ENCODE measurements around the gene HMX2.

Gene HMX2

DNA sequence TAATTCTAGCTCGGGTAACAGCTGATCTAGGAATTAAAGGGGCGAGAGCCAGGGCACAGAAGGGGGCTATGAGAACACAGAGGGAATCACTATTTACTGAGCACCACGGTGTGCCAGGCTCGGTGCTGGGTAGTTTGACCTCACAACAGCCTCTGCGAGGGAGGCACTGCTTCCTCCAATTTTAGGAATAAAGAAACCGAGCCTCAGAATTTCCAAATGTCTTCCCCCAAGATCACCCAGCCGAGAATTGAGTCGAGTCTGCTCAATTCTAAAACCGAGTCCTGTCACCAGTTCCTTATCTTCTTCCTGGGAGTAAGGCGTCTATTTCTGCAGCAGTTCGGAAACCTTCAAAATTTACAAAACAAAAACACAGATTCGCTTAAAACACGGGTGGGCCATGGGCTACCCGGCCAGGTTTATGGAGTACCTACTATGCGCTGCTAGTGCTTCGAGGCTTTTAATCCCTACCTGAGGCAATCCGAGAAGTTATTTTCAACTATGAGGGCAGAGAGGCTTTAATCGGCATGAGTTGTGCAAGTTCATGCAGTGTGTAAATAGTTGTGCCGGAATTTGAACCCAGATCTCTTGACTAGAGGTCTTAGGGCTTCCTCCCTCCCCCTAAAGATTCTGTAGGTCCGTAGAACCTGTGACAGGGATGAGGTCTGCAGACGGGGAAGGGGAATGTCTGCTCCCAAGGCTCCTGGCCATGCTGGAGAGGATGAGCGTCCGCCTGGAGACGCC, 872 bp upstream of the HMX2 start:
- H3K27me3 ChIP-seq (ENCODE audit: insufficient read depth, low read length): peaks cover 93% of the 10 kb centered on the region
- H3K27ac ChIP-seq (ENCODE audit: low read depth, low read length): no peak overlapping the region
- no peak overlapping the region for H2BK5ac ChIP-seq (ENCODE audit: low read depth, low read length, poor library complexity)
- H2AK5ac ChIP-seq (ENCODE audit: low read length): no peak overlapping the region
- H3K79me1 ChIP-seq (ENCODE audit: low read length): no peaks in the 10 kb centered on the region
- no peak overlapping the region for H3K18ac ChIP-seq (ENCODE audit: low read length)
- no peak overlapping the region for H4K91ac ChIP-seq (ENCODE audit: low read depth, low read length)
- H3K9ac ChIP-seq (ENCODE audit: low read length): no peak overlapping the region
- no peaks in the 10 kb centered on the region for H3K36me3 ChIP-seq (ENCODE audit: control insufficient read depth in 1 of 2, insufficient read depth in 2 of 2, low read length in 2 of 2)
- no peaks in the 10 kb centered on the region for H3K79me2 ChIP-seq (ENCODE audit: control insufficient read depth, insufficient read depth, low read length, poor library complexity)
- H3K4me2 ChIP-seq (ENCODE audit: low read length): no peak overlapping the region
- no peak overlapping the region for H4K8ac ChIP-seq (ENCODE audit: low read depth, low read length)
- no peak overlapping the region for H2BK12ac ChIP-seq (ENCODE audit: low read length)
- no peak for DNase-seq
- no CpG with 5 or more reads among the region's 24 CpGs for WGBS (ENCODE audit: extremely low coverage, insufficient coverage, insufficient read length)
- H3K4me1 ChIP-seq (ENCODE audit: control insufficient read depth in 1 of 2, insufficient read depth in 2 of 2, low read length in 2 of 2): peaks cover 9 to 17% of the 10 kb centered on the region in 2 experiments
- H3K4ac ChIP-seq (ENCODE audit: low read depth, low read length): no peak overlapping the region
- H4K12ac ChIP-seq (ENCODE audit: low read depth, low read length): no peak overlapping the region
- peaks cover 7% of the 10 kb centered on the region for H3K9me3 ChIP-seq (ENCODE audit: insufficient read depth, low read depth, low read length)
- H2BK120ac ChIP-seq (ENCODE audit: insufficient read depth, low read length, poor library complexity): no peak overlapping the region
- no peak overlapping the region for H3K4me3 ChIP-seq (ENCODE audit: low read depth, low read length)
- no peak overlapping the region for H3K23ac ChIP-seq (ENCODE audit: low read length)
- H2AFZ ChIP-seq (ENCODE audit: insufficient read depth, low read length, poor library complexity): no peak overlapping the region
- no peak overlapping the region for H3K14ac ChIP-seq (ENCODE audit: low read length)

DNA sequence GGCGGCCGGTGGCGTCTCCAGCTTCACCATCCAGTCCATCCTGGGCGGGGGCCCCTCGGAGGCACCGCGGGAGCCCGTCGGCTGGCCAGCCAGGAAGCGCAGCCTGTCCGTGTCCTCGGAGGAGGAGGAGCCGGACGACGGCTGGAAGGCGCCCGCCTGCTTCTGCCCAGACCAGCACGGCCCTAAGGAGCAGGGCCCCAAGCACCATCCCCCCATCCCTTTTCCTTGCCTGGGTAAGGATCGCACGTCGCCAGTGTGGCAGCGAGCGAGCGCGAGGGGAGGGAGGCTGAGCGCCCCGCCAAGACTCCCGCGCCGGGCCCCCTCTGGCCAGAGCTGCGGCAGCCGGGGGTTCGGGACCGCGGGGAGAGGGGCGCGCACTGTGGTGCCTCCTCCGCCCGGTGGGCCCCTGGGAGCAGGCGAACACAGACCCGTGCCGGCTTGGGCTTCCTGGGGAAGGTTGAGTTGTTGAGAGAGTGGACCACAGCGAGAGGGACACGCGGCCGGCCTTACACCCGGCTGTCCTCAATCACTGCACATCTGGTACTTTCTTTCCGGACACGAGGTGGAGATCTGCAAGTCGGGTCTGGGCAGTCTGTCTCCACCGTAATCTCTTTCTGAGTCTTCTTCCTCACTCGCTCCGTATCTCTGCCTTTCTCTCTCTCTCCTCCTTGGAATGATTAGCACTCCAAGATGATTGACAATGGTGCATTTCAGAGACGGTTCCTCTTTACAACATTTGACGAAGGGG, 652 bp downstream of the HMX2 start:
- Histone ChIP-seq H2BK5ac (ENCODE audit: low read depth, low read length, poor library complexity) (no peak overlapping the region), H3K27me3 (ENCODE audit: insufficient read depth, low read length) (peaks cover 78% of the 10 kb centered on the region), H4K8ac (ENCODE audit: low read depth, low read length) (no peak overlapping the region), H2BK12ac (ENCODE audit: low read length) (no peak overlapping the region), H3K36me3 (ENCODE audit: control insufficient read depth in 1 of 2, insufficient read depth in 2 of 2, low read length in 2 of 2) (no peaks in the 10 kb centered on the region), H3K14ac (ENCODE audit: low read length) (no peak overlapping the region), H4K91ac (ENCODE audit: low read depth, low read length) (no peak overlapping the region), H3K18ac (ENCODE audit: low read length) (no peak overlapping the region), H3K79me1 (ENCODE audit: low read length) (no peaks in the 10 kb centered on the region), H3K79me2 (ENCODE audit: control insufficient read depth, insufficient read depth, low read length, poor library complexity) (no peaks in the 10 kb centered on the region), H2AFZ (ENCODE audit: insufficient read depth, low read length, poor library complexity) (peak overlapping the region; percentile 18), H2BK120ac (ENCODE audit: insufficient read depth, low read length, poor library complexity) (no peak overlapping the region), H3K4me2 (ENCODE audit: low read length) (peak overlapping the region; percentile 35), H3K9ac (ENCODE audit: low read length) (no peak overlapping the region), H3K27ac (ENCODE audit: low read depth, low read length) (no peak overlapping the region), H4K12ac (ENCODE audit: low read depth, low read length) (no peak overlapping the region), H3K9me3 (ENCODE audit: insufficient read depth, low read depth, low read length) (peaks cover 5% of the 10 kb centered on the region), H3K4me3 (ENCODE audit: low read depth, low read length) (no peak overlapping the region), H3K4ac (ENCODE audit: low read depth, low read length) (no peak overlapping the region), H3K4me1 (ENCODE audit: control insufficient read depth in 1 of 2, insufficient read depth in 2 of 2, low read length in 2 of 2) (peaks cover 9 to 14% of the 10 kb centered on the region in 2 experiments), H3K23ac (ENCODE audit: low read length) (no peak overlapping the region), H2AK5ac (ENCODE audit: low read length) (no peak overlapping the region)
- no CpG with 5 or more reads among the region's 55 CpGs for WGBS (ENCODE audit: extremely low coverage, insufficient coverage, insufficient read length)
- DNase-seq: no peak

DNA sequence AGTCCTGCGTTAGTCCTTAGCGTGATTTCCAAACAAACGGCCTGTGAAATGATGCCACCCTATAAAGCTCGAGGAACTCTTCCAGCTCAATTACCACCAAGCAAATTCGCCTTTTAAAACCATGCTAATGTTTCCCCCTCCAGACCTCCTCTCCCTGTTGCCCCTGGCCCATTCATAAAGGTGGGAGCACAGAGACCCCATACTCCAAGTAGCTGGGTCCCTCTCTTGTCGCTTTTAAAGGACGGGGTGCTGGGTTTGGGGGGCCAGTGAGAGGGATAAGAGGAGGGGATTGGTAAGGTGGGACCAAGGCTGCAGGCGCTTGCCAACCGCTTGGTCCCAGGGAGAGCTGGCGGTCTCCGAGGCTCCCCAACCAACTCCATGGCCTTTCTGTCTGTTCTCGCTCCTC, 1.2 kb downstream of the HMX2 start:
- Histone ChIP-seq H3K9ac (ENCODE audit: low read length) (no peak overlapping the region), H2AFZ (ENCODE audit: insufficient read depth, low read length, poor library complexity) (no peak overlapping the region)

DNA sequence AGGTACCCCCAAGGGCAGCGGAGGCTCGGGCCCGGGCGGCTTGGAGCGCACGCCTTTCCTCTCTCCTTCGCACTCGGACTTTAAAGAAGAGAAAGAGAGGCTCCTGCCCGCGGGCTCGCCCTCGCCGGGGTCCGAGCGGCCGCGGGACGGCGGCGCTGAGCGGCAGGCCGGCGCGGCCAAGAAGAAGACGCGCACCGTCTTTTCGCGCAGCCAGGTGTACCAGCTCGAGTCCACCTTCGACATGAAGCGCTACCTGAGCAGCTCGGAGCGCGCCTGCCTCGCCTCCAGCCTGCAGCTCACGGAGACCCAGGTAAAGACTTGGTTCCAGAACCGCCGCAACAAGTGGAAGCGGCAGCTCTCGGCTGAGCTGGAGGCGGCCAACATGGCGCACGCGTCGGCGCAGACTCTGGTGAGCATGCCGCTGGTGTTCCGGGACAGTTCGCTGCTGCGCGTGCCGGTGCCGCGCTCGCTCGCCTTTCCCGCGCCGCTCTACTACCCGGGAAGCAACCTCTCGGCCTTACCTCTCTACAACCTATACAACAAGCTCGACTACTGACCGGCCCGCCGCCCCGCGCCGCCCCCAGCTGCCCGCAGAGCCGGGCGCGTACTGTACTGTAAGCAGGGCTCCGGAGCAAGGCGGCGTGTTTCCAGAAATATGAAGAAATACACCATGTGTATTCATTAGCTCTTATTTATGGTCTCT, 1.8 kb downstream of the HMX2 start:
- Histone ChIP-seq H3K27me3 (ENCODE audit: insufficient read depth, low read length) (peaks cover 69% of the 10 kb centered on the region), H2BK5ac (ENCODE audit: low read depth, low read length, poor library complexity) (no peak overlapping the region), H3K14ac (ENCODE audit: low read length) (no peak overlapping the region), H3K4ac (ENCODE audit: low read depth, low read length) (no peak overlapping the region), H3K23ac (ENCODE audit: low read length) (no peak overlapping the region), H2BK120ac (ENCODE audit: insufficient read depth, low read length, poor library complexity) (no peak overlapping the region), H3K79me1 (ENCODE audit: low read length) (peaks cover 5% of the 10 kb centered on the region), H4K91ac (ENCODE audit: low read depth, low read length) (no peak overlapping the region), H2AK5ac (ENCODE audit: low read length) (no peak overlapping the region), H3K9ac (ENCODE audit: low read length) (no peak overlapping the region), H3K79me2 (ENCODE audit: control insufficient read depth, insufficient read depth, low read length, poor library complexity) (peaks cover 5% of the 10 kb centered on the region), H4K8ac (ENCODE audit: low read depth, low read length) (no peak overlapping the region), H4K12ac (ENCODE audit: low read depth, low read length) (no peak overlapping the region), H2AFZ (ENCODE audit: insufficient read depth, low read length, poor library complexity) (no peak overlapping the region), H3K4me2 (ENCODE audit: low read length) (peak overlapping the region; percentile 70), H3K4me3 (ENCODE audit: low read depth, low read length) (peak overlapping the region; percentile 41), H3K36me3 (ENCODE audit: control insufficient read depth in 1 of 2, insufficient read depth in 2 of 2, low read length in 2 of 2) (no peaks in the 10 kb centered on the region), H3K18ac (ENCODE audit: low read length) (no peak overlapping the region), H3K27ac (ENCODE audit: low read depth, low read length) (no peak overlapping the region), H3K4me1 (ENCODE audit: control insufficient read depth in 1 of 2, insufficient read depth in 2 of 2, low read length in 2 of 2) (peaks cover 9 to 14% of the 10 kb centered on the region in 2 experiments), H2BK12ac (ENCODE audit: low read length) (no peak overlapping the region), H3K9me3 (ENCODE audit: insufficient read depth, low read depth, low read length) (peaks cover 5% of the 10 kb centered on the region)
- WGBS (ENCODE audit: extremely low coverage, insufficient coverage, insufficient read length): no CpG with 5 or more reads among the region's 76 CpGs
- DNase-seq: peak in 1 of 2 donors; percentile 44

More for the DNA sequence above, 1.2 kb downstream of the HMX2 start:
- Histone ChIP-seq H2BK12ac (ENCODE audit: low read length) (no peak overlapping the region), H3K4me1 (ENCODE audit: control insufficient read depth in 1 of 2, insufficient read depth in 2 of 2, low read length in 2 of 2) (peaks cover 9 to 14% of the 10 kb centered on the region in 2 experiments), H2BK120ac (ENCODE audit: insufficient read depth, low read length, poor library complexity) (no peak overlapping the region), H3K14ac (ENCODE audit: low read length) (no peak overlapping the region), H3K79me2 (ENCODE audit: control insufficient read depth, insufficient read depth, low read length, poor library complexity) (no peaks in the 10 kb centered on the region), H3K4me2 (ENCODE audit: low read length) (peak overlapping the region; percentile 70), H2AK5ac (ENCODE audit: low read length) (no peak overlapping the region), H3K23ac (ENCODE audit: low read length) (no peak overlapping the region), H4K8ac (ENCODE audit: low read depth, low read length) (no peak overlapping the region), H4K91ac (ENCODE audit: low read depth, low read length) (no peak overlapping the region), H3K27ac (ENCODE audit: low read depth, low read length) (no peak overlapping the region), H3K9me3 (ENCODE audit: insufficient read depth, low read depth, low read length) (peaks cover 5% of the 10 kb centered on the region), H3K4ac (ENCODE audit: low read depth, low read length) (no peak overlapping the region), H3K4me3 (ENCODE audit: low read depth, low read length) (no peak overlapping the region), H3K18ac (ENCODE audit: low read length) (no peak overlapping the region), H2BK5ac (ENCODE audit: low read depth, low read length, poor library complexity) (no peak overlapping the region), H3K36me3 (ENCODE audit: control insufficient read depth in 1 of 2, insufficient read depth in 2 of 2, low read length in 2 of 2) (no peaks in the 10 kb centered on the region), H3K27me3 (ENCODE audit: insufficient read depth, low read length) (peaks cover 74% of the 10 kb centered on the region), H4K12ac (ENCODE audit: low read depth, low read length) (no peak overlapping the region), H3K79me1 (ENCODE audit: low read length) (no peaks in the 10 kb centered on the region)
- no peak for DNase-seq
- WGBS (ENCODE audit: extremely low coverage, insufficient coverage, insufficient read length): no CpG with 5 or more reads among the region's 12 CpGs
